Natural killer cell treated with Interleukin-12 subunit alpha and Interleukin-12 subunit beta and Interleukin-15 and Interleukin-18, amount 100 ng/mL, for 72 hours (primary cell): Measurements from ENCODE around the gene FBXO42. TPM values are rescaled to one million over a fixed set of nuclear protein-coding genes. Genes with fewer than 3 reads are reported as not detected.

ENCODE experiments used
- ATAC-seq, 2 donors: fragments of 150-1000 bp; cut with Tn5 transposase in 1 of 2; sonication (Bioruptor Pico), chemical (Tn5 transposase) in 1 of 2; 2 replicates each; pipeline ENCODE4 v1.10.0; 2021
- DNase-seq: peaks from one replicate; pipeline ENCODE4 v3.0.0; 2022; ENCODE audit warnings: low spot score
- H3K27ac Mint-ChIP-seq, 2 donors: 1 replicate in 1 of 2; 2 replicates in 1 of 2; pipeline ENCODE4 v1.8.0; 2022; ENCODE audit warnings: mixed read lengths in 2 of 2, mild to moderate bottlenecking in 1 of 2, moderate library complexity in 1 of 2
- H3K27me3 Mint-ChIP-seq, 2 donors: 1 replicate in 1 of 2; 2 replicates in 1 of 2; pipeline ENCODE4 v1.8.0; 2022; ENCODE audit warnings: mixed read lengths in 2 of 2
- H3K36me3 Mint-ChIP-seq: one replicate; pipeline ENCODE4 v1.8.0; 2022; ENCODE audit warnings: mixed read lengths
- H3K4me1 Mint-ChIP-seq, 2 donors: 1 replicate in 1 of 2; 2 replicates in 1 of 2; pipeline ENCODE4 v1.8.0; 2022; ENCODE audit warnings: low read depth in 2 of 2, mixed read lengths in 2 of 2, mild to moderate bottlenecking in 1 of 2
- H3K4me3 Mint-ChIP-seq: one replicate; pipeline ENCODE4 v1.8.0; 2022; ENCODE audit warnings: mixed read lengths
- H3K9me3 Mint-ChIP-seq: 2 replicates; pipeline ENCODE4 v1.8.0; 2022; ENCODE audit warnings: mixed read lengths
- total RNA-seq, 2 donors: library from RNA; stranded (reverse); gene quantifications; one replicate each; pipeline ENCODE4 v1.2.3, GENCODE V29; 2022

The FBXO42 gene
- total RNA-seq, 2 donors from 2014 or later = 27.9 to 34.9 TPM

GRCh38 chr1:16383888-16384287 lies 31.6 kb upstream of the FBXO42 start:
- peaks cover 4% of the 10 kb centered on the region for H3K36me3 Mint-ChIP-seq
- ATAC-seq = no peak
- H3K27me3 Mint-ChIP-seq = no peaks in the 10 kb centered on the region
- DNase-seq = no peak
- H3K27ac Mint-ChIP-seq = peak overlapping the region; percentile 16 to 76
- no peaks in the 10 kb centered on the region for H3K9me3 Mint-ChIP-seq
- H3K4me3 Mint-ChIP-seq = peak overlapping the region; percentile 11
- H3K4me1 Mint-ChIP-seq = peaks cover 58 to 60% of the 10 kb centered on the region in 2 donors

DNA sequence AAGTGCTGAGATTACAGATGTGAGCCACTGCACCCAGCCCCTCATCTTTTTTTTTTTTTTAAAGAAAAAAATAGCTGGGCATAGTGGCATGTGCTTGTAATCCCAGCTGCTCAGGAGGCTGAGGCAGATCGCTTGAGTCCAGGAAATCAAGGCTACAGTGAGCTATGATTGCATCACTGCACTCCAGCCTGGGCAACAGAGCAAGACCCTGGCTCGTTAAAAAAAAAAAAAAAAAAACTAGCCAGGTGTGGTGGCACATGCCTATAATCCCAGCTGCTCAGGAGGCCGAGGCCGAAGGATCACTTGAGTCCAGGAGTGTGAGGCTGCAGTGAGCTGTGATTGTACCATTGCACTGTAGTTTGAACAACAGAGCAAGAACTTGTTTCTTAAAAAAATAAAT lies 28.6 kb upstream of the FBXO42 start:
- ATAC-seq (no peak), DNase-seq (no peak)
- no peak overlapping the region for H3K4me3 Mint-ChIP-seq
- no peak overlapping the region for H3K27ac Mint-ChIP-seq
- no peaks in the 10 kb centered on the region for H3K9me3 Mint-ChIP-seq
- no peaks in the 10 kb centered on the region for H3K27me3 Mint-ChIP-seq
- peaks cover 4% of the 10 kb centered on the region for H3K36me3 Mint-ChIP-seq
- peaks cover 59 to 63% of the 10 kb centered on the region in 2 donors for H3K4me1 Mint-ChIP-seq

- H3K27me3 Mint-ChIP-seq = no peaks in the 10 kb centered on the region
- H3K36me3 Mint-ChIP-seq = peaks cover 4% of the 10 kb centered on the region
- H3K9me3 Mint-ChIP-seq = no peaks in the 10 kb centered on the region
Observed at GRCh38 chr1:16378443-16378842, 26.2 kb upstream of the FBXO42 start.

DNA sequence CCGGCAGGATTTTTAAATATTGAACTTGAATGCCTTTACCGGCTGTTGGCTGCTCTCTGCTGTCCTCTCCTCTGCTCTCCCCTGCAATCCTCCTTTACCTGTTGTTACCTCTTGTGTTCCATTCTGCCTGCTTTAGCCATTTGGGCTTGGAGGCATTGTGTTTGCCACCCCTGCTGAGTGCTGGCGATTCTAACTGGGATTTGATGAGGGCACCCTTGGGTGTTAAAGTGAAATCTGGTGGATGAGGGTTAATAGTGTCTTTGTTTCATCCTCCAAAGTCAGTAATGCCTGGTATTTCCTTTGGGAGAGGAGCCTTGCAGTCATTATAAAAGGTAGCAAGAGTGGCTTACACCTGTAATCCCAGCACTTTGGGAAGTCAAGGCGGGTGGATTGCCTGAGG lies 24.7 kb upstream of the FBXO42 start:
- peak overlapping the region in 1 of 2 donors; percentile 65 for H3K27ac Mint-ChIP-seq
- H3K4me3 Mint-ChIP-seq = no peak overlapping the region
- no peaks in the 10 kb centered on the region for H3K27me3 Mint-ChIP-seq
- H3K36me3 Mint-ChIP-seq = peaks cover 8% of the 10 kb centered on the region
- H3K4me1 Mint-ChIP-seq = peaks cover 66 to 68% of the 10 kb centered on the region in 2 donors
- no peak for DNase-seq
- H3K9me3 Mint-ChIP-seq = peaks cover 6% of the 10 kb centered on the region
- no peak for ATAC-seq

More at GRCh38 chr1:16378443-16378842, 26.2 kb upstream of the FBXO42 start:
- Mint-ChIP-seq H3K4me3 (no peak overlapping the region), H3K4me1 (peaks cover 61% of the 10 kb centered on the region in 2 donors), H3K27ac (peak overlapping the region in 1 of 2 donors; percentile 65)
- ATAC-seq = no peak
- no peak for DNase-seq

GRCh38 chr1:16375521-16376340 lies 23.5 kb upstream of the FBXO42 start:
- H3K27ac Mint-ChIP-seq = peak overlapping the region; percentile 55 to 86
- peaks cover 71 to 73% of the 10 kb centered on the region in 2 donors for H3K4me1 Mint-ChIP-seq
- H3K4me3 Mint-ChIP-seq = peak overlapping the region; percentile 39

DNA sequence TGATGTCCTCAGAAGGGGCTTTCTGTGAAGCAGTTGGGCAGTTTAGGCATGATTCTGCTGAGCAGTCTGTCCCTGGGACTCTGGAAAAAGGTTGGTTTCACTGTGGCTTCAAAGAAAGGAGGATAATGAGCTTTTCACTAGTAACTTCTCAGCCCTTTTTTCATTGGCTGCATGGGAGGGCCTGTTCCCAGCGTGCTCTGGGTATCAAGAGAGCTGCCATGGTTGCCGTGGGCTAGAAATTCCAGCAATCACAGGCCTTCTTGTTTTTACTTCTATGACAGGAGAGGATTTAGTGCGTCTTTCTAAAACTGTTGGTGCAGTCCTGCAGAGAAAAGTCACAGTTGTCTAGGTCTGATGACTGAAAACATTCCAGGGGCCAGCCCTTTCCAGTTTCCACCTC lies 22.0 kb upstream of the FBXO42 start:
- Mint-ChIP-seq H3K4me3 (peak overlapping the region; percentile 55), H3K4me1 (peaks cover 69 to 75% of the 10 kb centered on the region in 2 donors), H3K36me3 (peaks cover 9% of the 10 kb centered on the region), H3K9me3 (peaks cover 6% of the 10 kb centered on the region), H3K27me3 (no peaks in the 10 kb centered on the region), H3K27ac (peak overlapping the region; percentile 70 to 86)
- DNase-seq (no peak), ATAC-seq (no peak)

More at GRCh38 chr1:16375521-16376340, 23.5 kb upstream of the FBXO42 start:
- H3K9me3 Mint-ChIP-seq = peaks cover 6% of the 10 kb centered on the region
- no peaks in the 10 kb centered on the region for H3K27me3 Mint-ChIP-seq
- no peak for ATAC-seq
- DNase-seq = no peak
- H3K36me3 Mint-ChIP-seq = peaks cover 8% of the 10 kb centered on the region

DNA sequence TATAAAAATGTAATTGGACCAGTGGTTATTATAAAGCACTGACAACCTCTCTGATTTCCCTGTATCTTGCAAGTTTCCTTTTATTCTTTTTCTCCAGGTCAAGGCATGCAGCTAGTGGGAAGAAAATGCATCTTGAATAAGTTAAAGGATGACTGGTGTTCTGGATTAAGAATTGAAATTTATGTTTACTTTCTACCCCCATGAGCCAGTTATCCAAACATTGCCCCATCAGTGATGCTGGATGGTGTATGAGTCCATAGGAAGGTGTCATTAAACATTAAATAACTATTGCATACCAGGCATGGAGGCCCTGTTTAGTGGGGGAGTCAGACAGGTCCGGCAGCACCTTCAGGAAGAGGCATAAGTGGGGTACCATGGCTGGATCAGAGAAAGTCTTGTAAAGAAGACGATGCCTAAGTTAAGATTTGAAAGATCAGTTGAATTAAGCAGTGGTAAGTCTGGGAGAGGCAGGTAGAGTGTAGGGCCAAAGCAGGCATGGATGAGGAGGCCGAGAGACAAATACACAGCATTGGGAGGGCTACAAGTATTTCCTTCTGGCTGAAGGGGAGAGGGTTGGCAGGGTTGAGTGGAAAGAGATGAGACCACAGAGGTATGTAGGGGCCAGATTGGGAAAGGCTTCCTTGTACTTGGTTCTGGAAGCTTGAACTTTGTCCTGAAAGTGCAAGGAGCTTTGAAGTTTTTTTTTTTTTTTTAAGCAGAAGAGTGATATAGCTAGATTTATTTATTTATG lies 20.4 kb upstream of the FBXO42 start:
- Mint-ChIP-seq H3K4me1 (peaks cover 66 to 73% of the 10 kb centered on the region in 2 donors), H3K4me3 (peak overlapping the region; percentile 80), H3K27me3 (no peaks in the 10 kb centered on the region), H3K36me3 (peaks cover 18% of the 10 kb centered on the region), H3K9me3 (peaks cover 6% of the 10 kb centered on the region), H3K27ac (peak overlapping the region; percentile 98 to 99)
- ATAC-seq (no peak), DNase-seq (peak; percentile 6)

- H3K27me3 Mint-ChIP-seq = no peaks in the 10 kb centered on the region
- peaks cover 6% of the 10 kb centered on the region for H3K9me3 Mint-ChIP-seq
- peaks cover 61 to 65% of the 10 kb centered on the region in 2 donors for H3K4me1 Mint-ChIP-seq
- peak; percentile 60 for DNase-seq
- peaks cover 18% of the 10 kb centered on the region for H3K36me3 Mint-ChIP-seq
- peak overlapping the region; percentile 98 to 99 for H3K27ac Mint-ChIP-seq
- peak; percentile 1 to 31 for ATAC-seq
- peak overlapping the region; percentile 80 for H3K4me3 Mint-ChIP-seq
Observed at GRCh38 chr1:16371725-16372124, 19.4 kb upstream of the FBXO42 start.

- peak overlapping the region; percentile 84 for H3K4me3 Mint-ChIP-seq
- ATAC-seq (no peak), DNase-seq (peak; percentile 15)
- H3K4me1 Mint-ChIP-seq = peaks cover 49 to 52% of the 10 kb centered on the region in 2 donors
- H3K9me3 Mint-ChIP-seq = peaks cover 6% of the 10 kb centered on the region
- peak overlapping the region; percentile 95 to 98 for H3K27ac Mint-ChIP-seq
- no peaks in the 10 kb centered on the region for H3K27me3 Mint-ChIP-seq
- peaks cover 18% of the 10 kb centered on the region for H3K36me3 Mint-ChIP-seq
Observed at GRCh38 chr1:16369821-16370220, 17.5 kb upstream of the FBXO42 start.

DNA sequence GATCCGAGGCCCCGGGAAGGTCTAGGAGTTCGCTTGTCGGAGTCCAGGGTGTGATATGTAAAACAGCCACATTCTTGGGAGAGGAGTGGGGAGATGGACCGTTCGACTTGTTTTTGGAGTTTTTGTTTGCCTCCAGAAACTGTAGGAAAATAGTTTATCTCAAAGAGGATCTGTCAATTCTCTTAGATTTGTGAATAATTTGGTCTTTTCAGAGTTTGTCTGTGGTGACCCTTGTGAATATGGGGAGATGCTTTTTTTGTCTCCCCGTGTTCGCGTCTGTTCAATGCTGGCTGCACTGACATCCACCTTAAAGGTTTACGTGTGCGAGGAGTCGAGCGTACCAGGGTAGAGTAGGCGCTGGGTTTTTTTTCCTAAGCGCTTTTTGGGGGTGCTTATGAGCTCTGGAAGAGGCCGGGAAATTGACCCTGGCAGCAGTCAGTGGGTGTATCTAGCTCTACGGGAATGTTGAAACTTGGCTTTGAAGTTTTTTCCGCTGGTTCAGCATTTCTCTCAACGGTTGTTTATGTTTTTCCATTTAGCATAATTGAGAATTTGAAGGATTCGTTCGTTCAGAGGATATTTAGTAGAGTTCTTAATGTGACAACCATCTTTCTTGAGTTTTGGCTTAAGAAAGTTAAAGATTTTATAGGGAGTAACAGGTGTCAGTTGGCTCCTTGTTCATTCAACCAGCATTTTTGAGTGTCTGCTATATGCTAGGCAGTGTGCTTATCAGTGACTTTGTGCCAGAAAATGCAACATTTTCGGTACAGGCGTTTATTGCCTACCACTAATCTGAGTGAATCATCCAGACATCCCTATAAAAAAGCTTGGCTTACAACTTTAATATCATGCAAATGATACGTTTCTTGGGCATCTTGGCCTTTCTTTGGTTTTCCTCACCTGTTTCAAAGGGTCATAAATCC lies 15.9 kb upstream of the FBXO42 start:
- no peak for ATAC-seq
- Mint-ChIP-seq H3K27ac (peak overlapping the region; percentile 95 to 98), H3K27me3 (no peaks in the 10 kb centered on the region), H3K4me3 (peak overlapping the region; percentile 84), H3K36me3 (peaks cover 18% of the 10 kb centered on the region), H3K9me3 (peaks cover 6% of the 10 kb centered on the region), H3K4me1 (peaks cover 44 to 51% of the 10 kb centered on the region in 2 donors)
- peak; percentile 60 for DNase-seq

GRCh38 chr1:16367258-16367967 lies 15.1 kb upstream of the FBXO42 start:
- DNase-seq = peak; percentile 94
- Mint-ChIP-seq H3K4me1 (peaks cover 39 to 46% of the 10 kb centered on the region in 2 donors), H3K9me3 (peaks cover under 1% of the 10 kb centered on the region), H3K36me3 (peaks cover 11% of the 10 kb centered on the region), H3K4me3 (peak overlapping the region; percentile 84), H3K27me3 (no peaks in the 10 kb centered on the region), H3K27ac (peak overlapping the region; percentile 95 to 98)
- ATAC-seq = peak; percentile 83

DNA sequence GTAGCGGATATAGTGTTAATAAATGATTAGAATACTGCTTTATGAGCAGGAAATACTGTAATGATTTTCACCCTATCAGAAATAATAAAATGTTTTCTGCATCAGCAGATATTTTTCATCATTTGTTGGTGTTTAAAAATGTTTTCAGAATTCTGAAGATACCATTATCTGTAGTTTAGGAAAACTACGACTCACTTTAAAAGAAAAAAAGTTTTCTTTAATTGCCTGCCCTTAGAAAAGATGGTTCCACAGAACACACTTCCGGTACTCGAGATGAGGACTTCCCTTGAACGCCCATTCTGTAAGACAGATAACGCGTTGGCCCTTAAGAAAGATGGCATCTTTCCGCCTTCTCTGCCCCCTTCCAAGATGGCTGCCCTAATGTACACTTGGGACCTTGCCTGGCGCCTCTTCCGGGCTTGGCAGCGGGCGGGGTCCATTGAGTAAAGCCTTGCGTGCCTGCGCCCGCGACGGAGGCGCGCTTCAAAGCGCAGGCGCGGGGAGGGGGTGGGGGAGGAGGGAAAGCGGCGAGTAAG lies 14.5 kb upstream of the FBXO42 start, which contains the start of gene SZRD1:
SZRD1 (plus strand) TSS at position 521 of the 536 bp plus-strand sequence. CDS start 16 bp downstream, outside the sequence.
- ATAC-seq (peak; percentile 92 to 93), DNase-seq (peak; percentile 97)
- peak within 1 kb of the TSS; percentile 84 for H3K4me3 Mint-ChIP-seq

More for the DNA sequence above, 14.5 kb upstream of the FBXO42 start, which contains the start of gene SZRD1:
- Mint-ChIP-seq H3K36me3 (peaks cover 9% of the 10 kb centered on the region), H3K27me3 (no peaks in the 10 kb centered on the region), H3K27ac (peak within 1 kb of the TSS; percentile 95 to 98), H3K9me3 (no peaks in the 10 kb centered on the region), H3K4me1 (peaks cover 33 to 40% of the 10 kb centered on the region in 2 donors)
